Neural crest cell (in vitro differentiated cells): ENCODE measurements around the gene PTPRG. TPM values are rescaled to one million over a fixed set of nuclear protein-coding genes. Genes with fewer than 3 reads are reported as not detected.

Source experiments
- DNase-seq: peaks from one replicate; pipeline ENCODE4 v3.0.0; 2021; ENCODE audit warnings: low read depth, mixed read lengths, low spot score
- H3K27ac Mint-ChIP-seq: one replicate; pipeline ENCODE4 v1.8.0; 2021; ENCODE audit warnings: mild to moderate bottlenecking, mixed read lengths; ENCODE audit not compliant: unreplicated experiment
- H3K27me3 Mint-ChIP-seq: 2 replicates; pipeline ENCODE4 v1.8.0; 2021; ENCODE audit warnings: low read depth, mild to moderate bottlenecking, mixed read lengths
- H3K36me3 Mint-ChIP-seq: 2 replicates; pipeline ENCODE4 v1.8.0; 2021; ENCODE audit warnings: low read depth, mild to moderate bottlenecking, mixed read lengths
- H3K4me1 Mint-ChIP-seq: 2 replicates; pipeline ENCODE4 v1.8.0; 2021; ENCODE audit warnings: mixed read lengths
- H3K4me3 Mint-ChIP-seq: one replicate; pipeline ENCODE4 v1.8.0; 2021; ENCODE audit warnings: mild to moderate bottlenecking, mixed read lengths
- H3K9me3 Mint-ChIP-seq: 2 replicates; pipeline ENCODE4 v1.8.0; 2021; ENCODE audit warnings: mixed read lengths
- CTCF ChIP-seq: fragments of 200-600 bp; sonication (generic); conservative IDR thresholded peaks from 2 replicates; pipeline ENCODE4 v1.5.0; 2021; ENCODE audit warnings: antibody characterized with exemption, mild to moderate bottlenecking
- total RNA-seq: library from RNA; stranded (reverse); gene quantifications from 2 replicates; pipeline ENCODE4 v1.2.1, GENCODE V29; 2021

Gene PTPRG
- total RNA-seq, 1 donor from 2014 or later = 41.2 TPM

- no peak for DNase-seq
- Mint-ChIP-seq H3K36me3 (peaks cover 2% of the 10 kb centered on the region), H3K9me3 (no peaks in the 10 kb centered on the region), H3K27ac (no peak overlapping the region), H3K27me3 (no peaks in the 10 kb centered on the region), H3K4me3 (no peak overlapping the region), H3K4me1 (peaks cover 19% of the 10 kb centered on the region)
- no peak for TF ChIP-seq CTCF
These were observed 235.5 kb downstream of the PTPRG start for GRCh38 chr3:61796911-61797310.

- DNase-seq = no peak
- Mint-ChIP-seq H3K4me3 (no peak overlapping the region), H3K27me3 (no peaks in the 10 kb centered on the region), H3K36me3 (peaks cover 2% of the 10 kb centered on the region), H3K4me1 (peaks cover 36% of the 10 kb centered on the region), H3K27ac (no peak overlapping the region), H3K9me3 (no peaks in the 10 kb centered on the region)
- TF ChIP-seq CTCF = no peak
These were observed 241.4 kb downstream of the PTPRG start for GRCh38 chr3:61802772-61803171.

GRCh38 chr3:61803983-61804382 is 242.6 kb downstream of the PTPRG start:
- TF ChIP-seq CTCF = no peak
- H3K9me3 Mint-ChIP-seq = no peaks in the 10 kb centered on the region
- H3K4me1 Mint-ChIP-seq = peaks cover 44% of the 10 kb centered on the region
- no peak overlapping the region for H3K27ac Mint-ChIP-seq
- no peak overlapping the region for H3K4me3 Mint-ChIP-seq
- no peaks in the 10 kb centered on the region for H3K27me3 Mint-ChIP-seq
- DNase-seq = no peak
- peaks cover 2% of the 10 kb centered on the region for H3K36me3 Mint-ChIP-seq

GRCh38 chr3:61804782-61805181 is 243.4 kb downstream of the PTPRG start:
- Mint-ChIP-seq H3K9me3 (no peaks in the 10 kb centered on the region), H3K36me3 (peaks cover 2% of the 10 kb centered on the region), H3K4me3 (no peak overlapping the region), H3K27ac (no peak overlapping the region), H3K27me3 (no peaks in the 10 kb centered on the region), H3K4me1 (peaks cover 44% of the 10 kb centered on the region)
- DNase-seq = no peak
- TF ChIP-seq CTCF = no peak

GRCh38 chr3:61805510-61806080 is 244.2 kb downstream of the PTPRG start:
- no peak for DNase-seq
- H3K27ac Mint-ChIP-seq = no peak overlapping the region
- H3K4me3 Mint-ChIP-seq = no peak overlapping the region
- H3K27me3 Mint-ChIP-seq = no peaks in the 10 kb centered on the region
- no peak for TF ChIP-seq CTCF
- peaks cover 49% of the 10 kb centered on the region for H3K4me1 Mint-ChIP-seq
- no peaks in the 10 kb centered on the region for H3K36me3 Mint-ChIP-seq
- H3K9me3 Mint-ChIP-seq = no peaks in the 10 kb centered on the region
